HL-60 (cell line): ENCODE results near the gene CNGA1.
"Not testable (repeated sequence)": the region's sequence is repeated elsewhere in the genome, so short reads cannot be mapped to it uniquely, and the experiment has no call there.

Experiments used
- CTCF ChIP-seq: IDR thresholded peaks from one replicate; pipeline ENCODE4 v1.5.1; 2011; ENCODE audit warnings: low read length, control low read depth, inconsistent platforms; ENCODE audit not compliant: insufficient read depth
- GABPA ChIP-seq: IDR thresholded peaks from 2 replicates; pipeline ENCODE4 v1.6.1; 2012; ENCODE audit warnings: low read depth
- POLR2AphosphoS5 ChIP-seq: IDR thresholded peaks from 2 replicates; pipeline ENCODE4 v1.6.1; 2012; ENCODE audit warnings: low read depth

- not testable (repeated sequence) for TF ChIP-seq CTCF, GABPA
- TF ChIP-seq POLR2AphosphoS5, result peak; percentile 63
These were observed 93.8 kb downstream of the CNGA1 start for GRCh38 chr4:47922436-47923260.
